Hematopoietic multipotent progenitor cell treated with erythropoietin and hydrocortisone succinate and interleukin-3 and kit ligand, for 6 days (in vitro differentiated cells): ENCODE measurements around the gene ESPNL.
"Not testable (repeated sequence)": the region's sequence is repeated elsewhere in the genome, so short reads cannot be mapped to it uniquely, and the experiment has no call there.

Experiments
- DNase-seq: peaks from one replicate; pipeline ENCODE4 v3.0.0-alpha.2; 2015

ESPNL gene, protein sequence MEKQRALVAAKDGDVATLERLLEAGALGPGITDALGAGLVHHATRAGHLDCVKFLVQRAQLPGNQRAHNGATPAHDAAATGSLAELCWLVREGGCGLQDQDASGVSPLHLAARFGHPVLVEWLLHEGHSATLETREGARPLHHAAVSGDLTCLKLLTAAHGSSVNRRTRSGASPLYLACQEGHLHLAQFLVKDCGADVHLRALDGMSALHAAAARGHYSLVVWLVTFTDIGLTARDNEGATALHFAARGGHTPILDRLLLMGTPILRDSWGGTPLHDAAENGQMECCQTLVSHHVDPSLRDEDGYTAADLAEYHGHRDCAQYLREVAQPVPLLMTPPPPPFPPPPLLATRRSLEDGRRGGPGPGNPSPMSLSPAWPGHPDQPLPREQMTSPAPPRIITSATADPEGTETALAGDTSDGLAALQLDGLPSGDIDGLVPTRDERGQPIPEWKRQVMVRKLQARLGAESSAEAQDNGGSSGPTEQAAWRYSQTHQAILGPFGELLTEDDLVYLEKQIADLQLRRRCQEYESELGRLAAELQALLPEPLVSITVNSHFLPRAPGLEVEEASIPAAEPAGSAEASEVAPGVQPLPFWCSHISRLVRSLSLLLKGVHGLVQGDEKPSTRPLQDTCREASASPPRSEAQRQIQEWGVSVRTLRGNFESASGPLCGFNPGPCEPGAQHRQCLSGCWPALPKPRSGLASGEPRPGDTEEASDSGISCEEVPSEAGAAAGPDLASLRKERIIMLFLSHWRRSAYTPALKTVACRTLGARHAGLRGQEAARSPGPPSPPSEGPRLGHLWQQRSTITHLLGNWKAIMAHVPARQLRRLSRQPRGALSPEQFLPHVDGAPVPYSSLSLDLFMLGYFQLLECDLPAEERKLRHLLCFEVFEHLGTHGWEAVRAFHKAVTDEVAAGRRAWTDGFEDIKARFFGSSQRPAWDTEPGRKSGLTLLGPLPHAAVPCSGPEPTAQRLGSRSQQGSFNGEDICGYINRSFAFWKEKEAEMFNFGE

DNA sequence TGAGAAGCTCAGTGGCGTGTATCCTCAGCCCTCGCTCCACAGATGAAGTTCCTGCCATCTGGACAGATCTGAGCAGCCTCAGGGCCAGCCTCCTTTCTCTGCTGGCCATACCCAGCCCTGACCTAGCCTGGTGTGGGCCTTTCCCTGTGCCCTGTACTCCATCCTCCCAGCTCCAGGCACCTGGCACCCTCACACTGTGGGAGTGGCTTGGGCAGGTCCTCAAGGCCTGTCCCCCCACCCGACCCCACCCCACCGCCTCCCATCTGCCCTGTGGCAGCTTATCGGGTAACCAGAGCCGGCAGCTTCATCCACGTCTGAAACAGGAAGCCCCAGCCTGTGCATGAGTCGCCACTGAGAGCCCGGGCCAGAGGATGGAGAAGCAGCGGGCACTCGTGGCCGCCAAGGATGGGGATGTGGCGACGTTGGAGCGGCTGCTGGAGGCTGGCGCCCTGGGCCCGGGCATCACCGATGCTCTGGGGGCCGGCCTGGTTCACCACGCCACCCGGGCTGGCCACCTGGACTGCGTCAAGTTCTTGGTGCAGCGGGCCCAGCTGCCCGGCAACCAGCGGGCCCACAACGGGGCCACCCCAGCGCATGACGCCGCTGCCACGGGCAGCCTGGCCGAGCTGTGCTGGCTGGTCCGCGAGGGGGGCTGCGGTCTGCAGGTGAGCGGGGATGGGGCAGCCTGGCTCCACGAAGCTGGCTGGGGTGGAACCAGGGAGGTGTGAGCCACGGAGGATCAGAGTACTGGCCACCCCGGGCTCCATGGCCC, at the start of gene ESPNL:
TSS of gene ESPNL (plus strand) at position 292 of the 772 bp plus-strand sequence. CDS start at position 372, 80 bp downstream.
- peak; percentile 74 for DNase-seq

DNA sequence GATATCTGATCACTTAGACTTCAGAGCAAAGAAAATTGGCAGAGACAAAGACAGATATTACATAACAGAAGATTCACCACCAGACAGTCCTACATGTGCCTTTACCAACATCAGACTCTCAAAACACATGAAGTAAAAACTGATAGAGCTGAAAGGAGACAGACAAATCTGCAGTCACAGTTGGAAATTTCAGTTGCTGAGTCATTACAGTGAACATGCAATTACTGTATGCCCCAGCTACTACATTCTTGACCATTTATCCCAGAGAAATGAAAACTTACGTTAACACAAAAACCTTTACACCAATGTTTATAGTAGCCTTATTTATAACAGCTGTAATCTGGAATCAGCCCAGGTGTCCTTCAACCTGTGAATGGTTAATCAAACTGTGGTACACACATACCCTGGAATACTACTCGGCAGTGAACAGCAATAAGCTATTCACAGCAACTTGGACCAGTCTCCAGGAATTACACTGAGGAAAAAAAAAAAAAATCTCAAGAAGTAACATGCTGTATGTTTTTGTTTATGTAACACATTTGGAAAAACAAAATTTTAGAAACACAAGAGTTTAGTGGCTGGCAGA, 46.9 kb upstream of the ESPNL start:
- DNase-seq: peak; percentile 70

DNA sequence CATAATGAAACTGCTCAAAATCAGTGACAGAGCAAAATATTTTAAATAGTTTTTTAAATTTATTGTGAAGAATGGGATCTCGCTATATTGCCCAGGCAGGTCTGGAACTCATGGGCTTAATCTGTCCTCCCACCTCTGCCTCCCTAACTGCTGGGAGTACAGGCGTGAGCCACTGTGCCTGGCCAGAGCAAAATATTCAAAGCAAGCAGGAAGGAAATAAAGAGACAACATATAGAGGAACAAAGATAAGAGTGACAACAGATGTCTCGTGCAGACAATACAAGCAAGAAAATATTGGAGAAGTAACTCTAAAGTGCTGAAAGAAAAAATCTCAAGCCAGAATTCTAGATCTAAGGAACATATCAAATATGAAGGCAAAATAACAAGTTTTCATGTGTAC, 44.3 kb upstream of the ESPNL start:
- DNase-seq: peak; percentile 44

DNA sequence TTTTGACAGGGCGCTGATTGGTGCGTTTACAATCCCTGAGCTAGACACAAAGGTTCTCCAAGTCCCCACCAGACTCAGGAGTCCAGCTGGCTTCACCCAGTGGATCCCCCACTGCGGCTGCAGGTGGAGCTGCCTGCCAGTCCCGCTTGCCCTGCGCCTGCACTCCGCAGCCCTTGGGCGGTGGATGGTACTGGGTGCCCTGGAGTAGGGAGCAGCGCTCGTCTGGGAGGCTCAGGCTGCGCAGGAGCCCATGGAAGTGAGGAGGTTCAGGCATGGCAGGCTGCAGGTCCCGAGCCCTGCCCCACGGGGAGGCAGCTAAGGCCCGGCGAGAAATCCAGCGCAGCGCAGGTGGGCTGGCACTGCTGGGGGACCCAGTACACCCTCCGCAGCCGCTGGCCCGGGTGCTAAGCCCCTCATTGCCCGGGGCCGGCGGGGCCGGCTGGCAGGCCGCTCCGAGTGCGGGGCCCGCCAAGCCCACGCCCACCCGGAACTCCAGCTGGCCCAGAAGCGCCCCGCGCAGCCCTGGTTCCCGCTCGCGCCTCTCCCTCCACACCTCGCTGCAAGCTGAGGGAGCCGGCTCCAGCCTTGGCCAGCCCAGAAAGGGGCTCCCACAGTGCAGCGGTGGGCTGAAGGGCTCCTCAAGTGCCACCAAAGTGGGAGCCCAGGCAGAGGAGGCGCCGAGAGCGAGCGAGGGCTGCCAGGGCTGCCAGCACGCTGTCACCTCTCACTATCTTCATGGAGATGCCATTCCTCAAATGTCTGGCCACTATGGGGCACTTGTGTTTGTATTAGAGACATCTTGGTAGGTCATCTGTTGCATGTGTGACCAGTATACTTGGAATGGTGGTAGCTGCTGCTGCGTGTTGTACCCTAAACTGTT, 42.2 kb upstream of the ESPNL start:
- not testable (repeated sequence) for DNase-seq

DNA sequence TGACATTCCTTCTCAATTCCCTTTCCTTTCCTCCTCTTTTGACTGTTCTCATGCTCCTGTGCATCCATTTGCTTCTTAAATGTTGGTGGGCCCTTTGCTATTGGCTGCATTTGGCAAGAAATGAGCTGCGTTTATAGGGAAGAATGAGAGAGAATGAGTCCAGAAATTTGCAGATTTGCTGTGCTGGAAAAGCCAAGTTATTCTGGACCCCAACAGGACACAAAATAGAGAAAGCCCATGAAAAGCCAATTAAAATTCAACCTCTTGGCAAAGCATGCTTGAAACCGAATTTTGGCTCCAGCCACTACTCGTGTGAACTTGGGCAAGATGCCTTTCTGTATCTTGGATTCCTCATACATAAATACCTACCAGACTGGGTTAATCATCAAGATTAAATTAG, 40.6 kb upstream of the ESPNL start:
- DNase-seq: no peak

DNA sequence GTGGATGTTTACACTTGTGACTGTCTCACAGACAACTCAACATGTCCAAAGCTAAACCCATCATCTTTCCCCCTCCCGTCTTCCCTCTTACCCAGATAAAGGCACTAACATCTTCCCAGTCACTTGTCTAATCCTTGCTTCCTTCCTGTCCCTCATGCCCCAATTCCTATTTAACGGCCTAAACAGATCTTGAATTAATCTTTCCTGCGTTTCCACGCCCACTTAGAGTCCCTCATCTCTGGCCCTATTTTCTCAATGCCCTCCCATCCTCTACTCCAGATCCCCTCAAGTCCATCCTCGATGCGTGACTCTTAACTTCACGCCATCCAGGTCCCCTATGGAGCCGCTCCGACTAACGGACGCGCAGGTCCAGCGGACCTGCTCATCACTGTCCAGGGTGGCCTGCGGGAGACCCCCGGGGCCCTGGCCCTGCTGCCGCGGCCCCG, 40.0 kb upstream of the ESPNL start:
- peak; percentile 57 for DNase-seq

DNA sequence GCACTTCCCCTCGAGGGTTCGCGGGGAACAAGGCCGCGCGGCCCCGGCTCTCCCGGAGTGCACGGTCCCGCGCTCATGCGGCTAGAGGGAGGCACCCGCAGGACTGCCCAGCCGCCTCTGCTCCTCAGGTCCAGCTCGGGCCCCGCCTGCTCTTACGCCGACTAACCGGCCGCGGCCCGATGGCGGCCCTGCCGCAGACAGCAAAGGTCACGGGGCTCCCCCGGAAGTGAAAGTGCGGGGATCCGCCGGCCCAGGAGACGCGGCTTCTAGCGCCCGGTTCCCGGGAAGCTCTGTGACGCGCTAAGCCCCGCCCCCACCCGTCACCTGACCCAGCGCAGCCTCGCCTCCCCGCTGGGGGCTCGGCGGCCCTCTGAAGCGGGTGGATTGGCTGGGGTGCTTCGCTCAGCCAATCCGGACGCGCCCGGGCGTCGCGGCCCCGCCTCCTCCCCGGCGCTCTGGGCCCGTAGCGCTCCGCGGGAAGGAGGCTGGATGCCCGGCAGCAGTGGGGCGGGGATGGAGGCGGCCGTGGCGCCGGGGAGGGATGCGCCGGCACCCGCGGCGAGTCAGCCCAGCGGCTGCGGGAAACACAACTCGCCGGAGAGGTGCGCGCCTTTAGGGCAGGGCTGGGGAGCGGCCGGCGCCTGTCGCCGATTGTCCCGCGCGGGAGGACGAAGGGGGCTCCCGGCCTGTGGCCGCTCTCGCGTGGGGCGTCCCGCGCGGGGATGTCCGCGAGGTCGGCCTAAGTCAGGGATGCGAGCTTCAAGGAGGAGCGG, 39.4 kb upstream of the ESPNL start, which contains the start of gene SCLY:
TSS of gene SCLY (plus strand) at position 460 of the 773 bp plus-strand sequence. CDS start at position 514, 54 bp downstream.
- DNase-seq: peak; percentile 98

DNA sequence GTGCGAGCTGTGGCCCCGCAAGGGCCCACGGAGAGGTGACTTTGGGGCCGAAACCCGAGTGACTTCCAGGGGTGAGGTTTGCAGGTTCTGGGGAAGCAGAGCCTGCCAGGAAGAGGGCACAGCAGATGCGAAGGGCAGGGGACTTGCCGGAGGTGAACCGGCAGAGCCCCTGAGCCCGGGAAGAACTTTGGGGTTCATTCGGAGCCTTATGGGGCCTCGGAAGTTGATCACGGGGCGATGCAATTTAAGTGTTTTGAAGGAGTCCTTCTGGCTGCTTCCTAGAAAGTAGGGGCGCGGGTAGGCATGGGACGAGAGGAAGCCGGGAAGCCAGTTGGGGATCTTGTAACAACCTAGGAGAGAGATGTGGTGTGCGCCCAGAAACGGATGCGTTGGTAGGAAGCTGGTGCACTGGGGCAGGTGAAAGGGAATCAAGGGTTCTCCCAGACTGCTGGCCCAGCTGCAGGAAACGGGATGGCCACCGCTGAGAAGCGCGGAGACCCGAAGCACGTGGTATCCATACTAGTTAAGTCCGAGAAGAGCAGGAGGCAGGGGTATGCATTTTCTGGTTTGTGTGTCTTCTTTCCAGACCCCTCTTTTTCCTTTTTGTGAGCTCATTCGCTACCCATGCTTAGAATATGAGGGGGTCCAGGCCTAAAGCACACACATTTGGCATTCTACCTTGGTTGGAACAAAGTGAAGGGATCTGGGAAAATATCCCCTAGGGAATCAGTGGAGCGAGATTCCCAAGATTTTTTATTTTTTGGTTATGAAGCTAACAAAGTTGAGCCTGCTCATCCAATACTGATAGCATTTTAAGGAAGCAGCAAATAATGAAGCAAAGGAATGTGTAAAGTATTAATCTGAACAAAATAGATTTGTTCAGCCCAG, 38.6 kb upstream of the ESPNL start:
- DNase-seq: peak; percentile 62

DNA sequence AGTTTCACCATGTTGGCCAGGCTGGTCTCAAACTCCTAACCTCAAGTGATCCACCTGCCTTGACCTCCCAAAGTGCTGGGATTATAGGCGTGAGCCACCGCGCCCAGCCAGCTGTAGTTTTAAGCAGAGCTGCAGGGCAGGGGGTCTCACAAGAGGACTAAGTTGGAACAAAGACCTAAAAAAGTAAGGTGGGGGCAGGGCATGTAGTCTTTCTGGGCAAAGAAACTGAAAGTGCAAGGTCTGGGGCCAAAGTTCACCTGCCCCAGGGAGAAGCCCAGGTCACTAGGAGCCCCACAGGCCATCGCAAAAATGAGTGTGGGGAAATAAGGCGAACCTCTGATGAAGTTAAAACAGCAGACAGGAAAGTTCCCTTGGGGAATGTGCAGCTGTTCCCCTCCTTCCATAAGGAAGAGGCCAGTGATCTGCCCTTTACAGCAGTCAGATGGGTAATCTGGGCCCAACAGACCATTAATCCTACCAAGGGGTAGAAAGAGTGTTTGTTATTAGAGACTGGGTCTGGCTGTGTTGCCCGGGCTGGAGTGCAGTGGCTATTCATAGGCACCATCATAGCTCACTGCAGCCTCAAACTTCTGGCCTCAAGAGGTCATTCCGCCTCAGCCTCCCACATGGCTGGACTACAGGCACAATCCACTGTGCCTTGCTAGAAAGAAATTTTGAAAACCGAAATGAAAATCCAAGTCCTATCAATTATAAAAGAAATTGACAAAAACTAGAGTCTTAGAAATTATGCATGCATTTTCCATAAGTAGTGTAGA, 36.5 kb upstream of the ESPNL start:
- no peak for DNase-seq

DNA sequence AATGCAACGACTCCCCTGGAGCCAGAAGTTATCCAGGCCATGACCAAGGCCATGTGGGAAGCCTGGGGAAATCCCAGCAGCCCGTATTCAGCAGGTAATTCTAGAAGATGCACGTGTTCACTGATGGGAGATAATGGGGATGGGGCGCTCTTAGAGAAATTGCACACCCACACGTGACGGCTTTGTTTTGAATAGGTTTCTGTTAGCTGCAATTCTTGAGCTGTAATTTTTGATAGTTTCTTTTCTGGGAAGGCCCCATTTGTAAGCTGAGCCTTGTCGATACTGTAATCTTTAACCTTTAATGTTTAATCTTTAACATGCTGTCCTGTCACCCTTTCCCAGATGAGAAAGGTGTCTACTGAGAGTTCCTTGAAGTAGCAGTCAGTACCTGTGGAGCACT, 35.8 kb upstream of the ESPNL start:
- DNase-seq: no peak

DNA sequence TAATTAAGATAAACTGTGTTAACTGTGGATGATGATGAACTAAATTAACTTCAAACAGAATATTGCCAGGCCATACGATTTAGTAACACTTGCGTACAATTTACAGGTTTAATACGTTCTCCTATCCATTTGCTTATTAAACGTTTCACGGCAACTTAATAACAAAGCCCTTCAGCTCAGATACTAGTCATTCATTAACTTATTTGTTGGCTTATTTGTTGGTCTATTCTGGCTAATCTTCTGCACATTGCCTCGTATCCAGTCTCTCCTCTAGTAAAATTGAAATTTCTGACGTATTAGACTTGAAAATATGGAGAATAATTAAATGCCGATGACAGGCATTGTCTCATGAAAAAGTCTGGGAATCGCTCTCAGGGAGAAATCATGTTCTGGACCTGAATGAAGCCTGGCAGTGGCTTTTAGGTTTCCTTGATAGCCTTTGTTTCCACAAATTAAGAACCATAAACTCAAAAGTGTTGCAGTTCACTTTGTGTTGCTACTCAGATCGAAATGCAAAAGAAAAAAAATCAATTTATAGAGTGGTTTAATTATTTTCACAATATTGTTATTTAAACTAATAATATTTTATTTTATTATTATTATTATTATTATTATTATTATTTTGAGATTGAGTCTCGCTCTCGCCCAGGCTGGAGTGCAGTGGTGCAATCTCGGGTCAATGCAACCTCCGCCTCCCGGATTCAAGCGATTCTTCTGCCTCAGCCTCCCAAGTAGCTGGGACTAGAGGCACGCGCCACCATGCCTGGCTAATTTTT, 34.9 kb upstream of the ESPNL start:
- DNase-seq: no peak

DNA sequence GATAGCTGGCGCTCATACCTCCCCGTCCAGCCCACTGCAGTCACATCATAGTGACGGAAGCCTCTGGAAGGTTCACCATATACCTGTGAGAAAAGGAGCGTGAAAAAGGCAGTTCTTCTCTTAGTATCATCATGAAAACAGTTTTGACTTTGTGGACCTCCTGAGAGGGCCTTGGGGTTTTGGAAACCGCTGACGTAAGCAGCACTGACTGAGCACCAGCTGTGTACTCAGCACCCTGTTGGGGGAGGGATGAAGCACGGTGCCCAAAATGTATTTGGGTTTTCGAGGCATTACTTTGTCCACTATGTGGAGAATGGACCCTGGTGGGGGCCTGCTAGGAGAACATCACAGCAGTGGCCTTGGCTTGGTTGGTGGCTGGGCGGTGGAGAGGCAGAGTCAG, 33.9 kb upstream of the ESPNL start:
- no peak for DNase-seq

DNA sequence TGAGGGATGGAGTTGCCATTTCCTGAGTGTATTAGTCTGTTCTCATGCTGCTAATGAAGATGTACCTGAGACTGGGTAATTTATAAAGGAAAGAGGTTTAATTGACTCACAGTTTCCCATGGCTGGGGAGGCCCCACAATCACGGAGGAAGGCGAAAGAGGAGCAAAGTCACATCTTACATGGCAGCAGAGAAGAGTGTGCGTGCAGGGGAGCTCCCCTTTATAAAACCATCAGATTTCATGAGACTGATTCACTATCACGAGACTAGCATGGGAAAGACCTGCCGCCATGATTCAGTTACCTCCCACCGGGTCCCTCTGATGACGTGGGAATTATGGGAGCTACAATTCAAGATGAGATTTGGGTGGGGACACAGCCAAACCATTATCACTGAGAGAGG, 33.4 kb upstream of the ESPNL start:
- not testable (repeated sequence) for DNase-seq

DNA sequence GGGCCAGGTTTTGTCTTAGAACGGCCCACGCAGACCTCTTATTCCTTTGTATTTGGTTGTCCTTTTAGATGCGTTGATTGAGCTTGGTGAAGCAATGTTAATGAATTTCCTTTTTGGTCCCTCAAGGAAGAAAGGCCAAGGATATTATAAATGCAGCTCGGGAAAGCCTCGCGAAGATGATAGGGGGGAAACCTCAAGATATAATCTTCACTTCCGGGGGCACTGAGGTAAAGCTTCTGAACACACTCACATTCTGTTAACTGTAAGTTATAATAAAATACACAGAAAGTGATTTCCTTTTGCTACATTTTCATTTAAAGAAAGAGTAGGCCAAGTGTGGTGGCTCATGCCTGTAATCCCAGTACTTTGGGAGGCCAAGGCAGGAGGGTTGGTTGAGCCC, 32.2 kb upstream of the ESPNL start:
- no peak for DNase-seq

DNA sequence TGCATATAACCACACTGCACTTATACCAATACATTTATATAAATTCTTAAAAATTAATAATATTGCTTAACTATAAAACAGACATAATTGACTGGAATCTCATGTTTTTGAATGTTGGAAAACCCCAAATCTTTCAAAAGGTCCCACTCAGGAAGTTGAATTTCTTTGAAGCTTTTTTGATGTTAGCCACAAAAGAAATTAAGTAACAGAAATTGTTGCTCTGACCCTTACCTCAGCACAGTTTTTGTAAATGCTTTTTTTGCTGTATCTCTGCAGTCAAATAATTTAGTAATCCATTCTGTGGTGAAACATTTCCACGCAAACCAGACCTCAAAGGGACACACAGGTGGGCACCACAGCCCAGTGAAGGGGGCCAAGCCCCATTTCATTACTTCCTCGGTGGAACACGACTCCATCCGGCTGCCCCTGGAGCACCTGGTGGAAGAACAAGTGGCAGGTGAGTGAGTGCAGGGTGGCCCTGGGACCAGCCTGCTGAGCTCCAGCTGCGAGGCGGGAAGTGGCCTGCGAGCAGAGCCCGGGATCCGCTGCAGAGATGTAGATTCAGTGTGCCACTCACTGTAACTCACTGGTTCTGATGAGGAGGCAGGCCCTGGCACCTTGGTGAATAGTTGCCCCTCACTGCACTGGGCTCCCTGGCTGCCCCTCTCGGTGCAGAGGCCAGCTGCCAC, 31.0 kb upstream of the ESPNL start:
- no peak for DNase-seq

DNA sequence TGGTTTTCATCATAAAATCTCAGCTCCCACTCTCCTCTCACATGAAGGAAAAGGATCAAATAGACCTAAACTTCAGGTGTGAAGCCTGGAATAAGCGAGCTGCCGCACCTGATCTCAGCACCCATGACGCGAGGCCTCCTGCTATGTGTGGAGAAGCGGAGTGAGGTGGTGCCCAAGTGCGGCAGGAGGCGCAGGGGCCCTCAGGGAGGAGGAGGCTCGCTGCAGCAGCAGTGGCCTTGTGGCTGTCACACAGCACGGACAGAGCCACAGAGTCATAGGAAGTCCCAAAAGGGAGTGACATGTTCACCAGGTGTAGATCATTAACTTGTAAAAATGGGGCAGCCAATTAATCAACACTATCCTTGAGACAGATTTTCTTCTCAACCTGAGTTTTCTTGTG, 30.3 kb upstream of the ESPNL start:
- no peak for DNase-seq

DNA sequence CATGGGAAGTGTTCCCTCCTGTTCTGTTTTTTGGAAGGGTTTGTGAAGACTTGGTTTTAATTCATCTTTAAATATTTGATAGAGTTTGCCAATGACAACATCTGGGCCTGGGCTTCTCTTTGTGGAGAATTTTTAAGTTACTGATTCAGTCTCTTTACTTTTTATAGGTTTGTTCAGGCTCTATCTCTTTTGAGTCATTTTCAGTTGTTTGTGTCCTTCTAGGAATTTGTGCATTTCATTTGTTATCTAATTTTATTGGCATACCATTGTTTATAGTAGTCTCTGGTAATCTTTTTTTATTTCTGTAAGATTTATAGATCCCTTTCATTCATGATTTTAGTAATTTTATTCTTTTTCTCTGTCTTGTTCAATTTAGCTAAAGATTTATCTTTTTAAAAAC, 24.7 kb upstream of the ESPNL start:
- DNase-seq: no peak
